Neural cell (in vitro differentiated cells): ENCODE measurements around the gene USP13. TPM values are rescaled to one million over a fixed set of nuclear protein-coding genes. Genes with fewer than 3 reads are reported as not detected.

Source experiments
- H2AFZ ChIP-seq: fragments of 200-600, 300-800 bp; sonication (generic), shearing (Covaris generic); 2 replicates; pipeline ENCODE4 v1.6.0; 2014; ENCODE audit warnings: low read depth, mild to moderate bottlenecking, antibody characterized with exemption, low read length, moderate library complexity
- H3F3A ChIP-seq: fragments of 200-600 bp; shearing (Covaris generic); 2 replicates; pipeline ENCODE4 v1.6.1; 2016; ENCODE audit warnings: mild to moderate bottlenecking, moderate library complexity, mixed read lengths, antibody characterized with exemption, low read length; ENCODE audit not compliant: insufficient read depth, poor library complexity, severe bottlenecking
- H3K27ac ChIP-seq: fragments of 200-600, 300-800 bp; sonication (generic), shearing (Covaris generic); 2 replicates; pipeline ENCODE4 v1.5.1; 2014; ENCODE audit warnings: mild to moderate bottlenecking, low read length, moderate library complexity
- H3K27me3 ChIP-seq: fragments of 300-800, 200-600 bp; sonication (generic), shearing (Covaris generic); 2 replicates; pipeline ENCODE4 v1.6.0; 2014; ENCODE audit warnings: mild to moderate bottlenecking, low read depth, low read length, moderate library complexity; ENCODE audit not compliant: insufficient read depth
- H3K36me3 ChIP-seq: fragments of 300-800, 200-600 bp; sonication (generic), shearing (Covaris generic); 2 replicates; pipeline ENCODE4 v1.5.1; 2014; ENCODE audit warnings: mild to moderate bottlenecking, antibody characterized with exemption, low read length, moderate library complexity; ENCODE audit not compliant: insufficient read depth
- H3K4me2 ChIP-seq: fragments of 300-800, 200-600 bp; sonication (generic), shearing (Covaris generic); 2 replicates; pipeline ENCODE4 v1.6.0; 2014; ENCODE audit warnings: mild to moderate bottlenecking, low read length
- H3K4me3 ChIP-seq: fragments of 300-800, 200-600 bp; sonication (generic), shearing (Covaris generic); 2 replicates; pipeline ENCODE4 v1.5.1; 2014; ENCODE audit warnings: mild to moderate bottlenecking, low read length, moderate library complexity
- H3K79me2 ChIP-seq: fragments of 200-600 bp; shearing (Covaris generic); replicated peaks from 2 replicates; pipeline ENCODE4 v1.6.0; 2014; ENCODE audit warnings: mild to moderate bottlenecking, low read length, moderate library complexity; ENCODE audit not compliant: insufficient read depth
- H3K9ac ChIP-seq: fragments of 300-800, 200-600 bp; sonication (generic), shearing (Covaris generic); 2 replicates; pipeline ENCODE4 v1.6.1; 2016; ENCODE audit warnings: mild to moderate bottlenecking, low read length, mixed read lengths
- H3K9me2 ChIP-seq: fragments of 200-600 bp; shearing (Covaris generic); 2 replicates; pipeline ENCODE4 v1.6.1; 2016; ENCODE audit warnings: mild to moderate bottlenecking, low read length, mixed read lengths; ENCODE audit not compliant: insufficient read depth
- H3K9me3 ChIP-seq: fragments of 200-600, 300-800 bp; sonication (generic), shearing (Covaris generic); 2 replicates; pipeline ENCODE4 v1.6.1; 2016; ENCODE audit warnings: mild to moderate bottlenecking, mixed run types, low read length, moderate library complexity, mixed read lengths
- H4K20me1 ChIP-seq: fragments of 200-600 bp; shearing (Covaris generic); 2 replicates; pipeline ENCODE4 v1.6.1; 2016; ENCODE audit warnings: mild to moderate bottlenecking, mixed run types; ENCODE audit not compliant: insufficient read depth
- EP300 ChIP-seq: fragments of 450-650 bp; conservative IDR thresholded peaks from 2 replicates; pipeline ENCODE4 v1.6.1; 2014; ENCODE audit warnings: antibody characterized with exemption, mild to moderate bottlenecking, moderate library complexity; ENCODE audit not compliant: poor library complexity, severe bottlenecking
- EZH2 ChIP-seq: fragments of 200-600, 300-800 bp; shearing (Covaris generic), sonication (generic); IDR thresholded peaks from 2 replicates; pipeline ENCODE4 v1.6.1; 2014; ENCODE audit warnings: antibody characterized with exemption, low read length, borderline replicate concordance, mild to moderate bottlenecking; ENCODE audit not compliant: insufficient read depth, poor library complexity, severe bottlenecking
- MXI1 ChIP-seq: fragments of 450-650 bp; conservative IDR thresholded peaks from 2 replicates; pipeline ENCODE4 v1.6.1; 2014; ENCODE audit warnings: antibody characterized with exemption, mild to moderate bottlenecking; ENCODE audit not compliant: poor library complexity, severe bottlenecking
- POLR2AphosphoS5 ChIP-seq: IDR thresholded peaks from 2 replicates; pipeline ENCODE4 v1.6.1; 2012
- RAD21 ChIP-seq: fragments of 450-650 bp; conservative IDR thresholded peaks from 2 replicates; pipeline ENCODE4 v1.6.1; 2014; ENCODE audit warnings: antibody characterized with exemption, mild to moderate bottlenecking, moderate library complexity
- SMC3 ChIP-seq: fragments of 450-650 bp; conservative IDR thresholded peaks from 2 replicates; pipeline ENCODE4 v1.6.1; 2014; ENCODE audit warnings: antibody characterized with exemption, mild to moderate bottlenecking, moderate library complexity; ENCODE audit not compliant: poor library complexity
- TAF1 ChIP-seq: IDR thresholded peaks from 2 replicates; pipeline ENCODE4 v1.6.1; 2012; ENCODE audit warnings: low read depth
- polyA plus RNA-seq: library from polyadenylated mRNA; depleted of rRNA; stranded (reverse); fragments of >200 nt; gene quantifications from 2 replicates; pipeline ENCODE4 v1.2.3, GENCODE V29; 2014
- TF ChIP-seq, protein P1 (sequence below): IDR thresholded peaks from 2 replicates; pipeline ENCODE4 v1.6.1; 2012; ENCODE audit warnings: borderline replicate concordance
- TF ChIP-seq, protein P2 (sequence below): fragments of 450-650 bp; IDR thresholded peaks from 2 replicates; pipeline ENCODE4 v1.5.1; 2014; ENCODE audit warnings: antibody characterized with exemption, mild to moderate bottlenecking, moderate library complexity; ENCODE audit not compliant: poor library complexity, severe bottlenecking

USP13 gene
- polyA plus RNA-seq, 1 donor from 2014 or later = 3.8 TPM

DNA sequence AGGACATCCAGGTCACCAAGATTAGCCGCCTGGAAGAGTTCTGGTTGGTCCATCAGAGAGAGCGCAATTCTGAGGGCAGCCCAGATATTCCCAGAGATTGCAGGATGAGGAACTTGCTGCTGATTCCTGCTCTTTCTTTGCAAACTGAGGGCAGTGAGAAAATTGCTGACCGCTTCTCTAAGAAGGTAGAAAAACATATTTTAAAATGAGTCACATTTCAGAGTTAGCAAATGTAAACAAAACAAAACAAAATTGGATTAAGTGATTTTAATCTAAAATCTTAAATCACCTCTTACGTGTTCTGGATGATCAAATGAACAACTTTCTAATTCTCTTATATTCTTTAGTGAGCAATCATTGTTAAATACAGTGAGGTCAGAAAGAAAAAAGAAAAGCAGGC is 149.0 kb downstream of the USP13 start:
- TF ChIP-seq, protein P1, sequence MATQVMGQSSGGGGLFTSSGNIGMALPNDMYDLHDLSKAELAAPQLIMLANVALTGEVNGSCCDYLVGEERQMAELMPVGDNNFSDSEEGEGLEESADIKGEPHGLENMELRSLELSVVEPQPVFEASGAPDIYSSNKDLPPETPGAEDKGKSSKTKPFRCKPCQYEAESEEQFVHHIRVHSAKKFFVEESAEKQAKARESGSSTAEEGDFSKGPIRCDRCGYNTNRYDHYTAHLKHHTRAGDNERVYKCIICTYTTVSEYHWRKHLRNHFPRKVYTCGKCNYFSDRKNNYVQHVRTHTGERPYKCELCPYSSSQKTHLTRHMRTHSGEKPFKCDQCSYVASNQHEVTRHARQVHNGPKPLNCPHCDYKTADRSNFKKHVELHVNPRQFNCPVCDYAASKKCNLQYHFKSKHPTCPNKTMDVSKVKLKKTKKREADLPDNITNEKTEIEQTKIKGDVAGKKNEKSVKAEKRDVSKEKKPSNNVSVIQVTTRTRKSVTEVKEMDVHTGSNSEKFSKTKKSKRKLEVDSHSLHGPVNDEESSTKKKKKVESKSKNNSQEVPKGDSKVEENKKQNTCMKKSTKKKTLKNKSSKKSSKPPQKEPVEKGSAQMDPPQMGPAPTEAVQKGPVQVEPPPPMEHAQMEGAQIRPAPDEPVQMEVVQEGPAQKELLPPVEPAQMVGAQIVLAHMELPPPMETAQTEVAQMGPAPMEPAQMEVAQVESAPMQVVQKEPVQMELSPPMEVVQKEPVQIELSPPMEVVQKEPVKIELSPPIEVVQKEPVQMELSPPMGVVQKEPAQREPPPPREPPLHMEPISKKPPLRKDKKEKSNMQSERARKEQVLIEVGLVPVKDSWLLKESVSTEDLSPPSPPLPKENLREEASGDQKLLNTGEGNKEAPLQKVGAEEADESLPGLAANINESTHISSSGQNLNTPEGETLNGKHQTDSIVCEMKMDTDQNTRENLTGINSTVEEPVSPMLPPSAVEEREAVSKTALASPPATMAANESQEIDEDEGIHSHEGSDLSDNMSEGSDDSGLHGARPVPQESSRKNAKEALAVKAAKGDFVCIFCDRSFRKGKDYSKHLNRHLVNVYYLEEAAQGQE = no peak
- no peak for TF ChIP-seq TAF1
- TF ChIP-seq POLR2AphosphoS5 = no peak
- no peak for TF ChIP-seq SMC3
- TF ChIP-seq EZH2 = no peak
- TF ChIP-seq, protein P2, sequence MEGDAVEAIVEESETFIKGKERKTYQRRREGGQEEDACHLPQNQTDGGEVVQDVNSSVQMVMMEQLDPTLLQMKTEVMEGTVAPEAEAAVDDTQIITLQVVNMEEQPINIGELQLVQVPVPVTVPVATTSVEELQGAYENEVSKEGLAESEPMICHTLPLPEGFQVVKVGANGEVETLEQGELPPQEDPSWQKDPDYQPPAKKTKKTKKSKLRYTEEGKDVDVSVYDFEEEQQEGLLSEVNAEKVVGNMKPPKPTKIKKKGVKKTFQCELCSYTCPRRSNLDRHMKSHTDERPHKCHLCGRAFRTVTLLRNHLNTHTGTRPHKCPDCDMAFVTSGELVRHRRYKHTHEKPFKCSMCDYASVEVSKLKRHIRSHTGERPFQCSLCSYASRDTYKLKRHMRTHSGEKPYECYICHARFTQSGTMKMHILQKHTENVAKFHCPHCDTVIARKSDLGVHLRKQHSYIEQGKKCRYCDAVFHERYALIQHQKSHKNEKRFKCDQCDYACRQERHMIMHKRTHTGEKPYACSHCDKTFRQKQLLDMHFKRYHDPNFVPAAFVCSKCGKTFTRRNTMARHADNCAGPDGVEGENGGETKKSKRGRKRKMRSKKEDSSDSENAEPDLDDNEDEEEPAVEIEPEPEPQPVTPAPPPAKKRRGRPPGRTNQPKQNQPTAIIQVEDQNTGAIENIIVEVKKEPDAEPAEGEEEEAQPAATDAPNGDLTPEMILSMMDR = no peak
- no peak for TF ChIP-seq MXI1
- no peak for TF ChIP-seq RAD21
- no peak for TF ChIP-seq EP300
- no peaks in the 10 kb centered on the region for H3K9me2 ChIP-seq
- no peaks in the 10 kb centered on the region for H3K79me2 ChIP-seq
- no peak overlapping the region for H3K4me2 ChIP-seq
- no peak overlapping the region for H3K27ac ChIP-seq
- H4K20me1 ChIP-seq = no peaks in the 10 kb centered on the region
- no peaks in the 10 kb centered on the region for H3K27me3 ChIP-seq
- no peaks in the 10 kb centered on the region for H3K36me3 ChIP-seq
- no peak overlapping the region for H3K9ac ChIP-seq
- no peaks in the 10 kb centered on the region for H3K9me3 ChIP-seq
- H2AFZ ChIP-seq = no peak overlapping the region
- H3F3A ChIP-seq = no peaks in the 10 kb centered on the region
- H3K4me3 ChIP-seq = no peak overlapping the region

DNA sequence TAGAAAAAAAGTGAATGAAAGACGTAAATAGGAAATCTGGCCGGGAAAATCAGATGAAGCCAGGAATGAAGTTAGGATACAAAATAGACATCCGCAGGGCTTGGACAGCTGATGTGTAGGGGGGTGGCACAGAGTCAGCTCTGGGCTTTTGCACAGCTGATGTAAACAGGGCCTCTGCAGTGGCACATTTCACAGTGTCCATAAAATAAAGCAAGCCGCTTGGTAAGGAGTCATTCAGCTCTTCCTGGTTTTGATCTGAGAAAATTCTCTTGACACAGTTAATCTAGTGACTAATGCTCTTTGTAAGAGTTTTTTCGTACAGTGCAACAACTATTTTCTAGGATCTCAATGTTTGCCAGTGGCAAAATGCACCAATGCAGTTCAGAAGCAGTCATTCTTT is 153.3 kb downstream of the USP13 start:
- Histone ChIP-seq H4K20me1 (no peaks in the 10 kb centered on the region), H3K27me3 (no peaks in the 10 kb centered on the region), H3K27ac (no peak overlapping the region), H3K79me2 (no peaks in the 10 kb centered on the region), H3K4me2 (no peak overlapping the region), H3K4me3 (no peak overlapping the region), H3F3A (no peaks in the 10 kb centered on the region), H3K9me2 (no peaks in the 10 kb centered on the region), H3K9me3 (no peaks in the 10 kb centered on the region), H3K9ac (no peak overlapping the region), H2AFZ (no peak overlapping the region), H3K36me3 (no peaks in the 10 kb centered on the region)
- TF ChIP-seq EZH2 (no peak), POLR2AphosphoS5 (no peak), TAF1 (no peak), MXI1 (no peak), EP300 (no peak), SMC3 (no peak), RAD21 (no peak)
- TF ChIP-seq, protein P2 = no peak
- TF ChIP-seq, protein P1 = no peak
